K562 (cell line): ENCODE results near the gene ASAH2. TPM values are rescaled to one million over a fixed set of nuclear protein-coding genes. Genes with fewer than 3 reads are reported as not detected.
"Not testable (repeated sequence)": the region's sequence is repeated elsewhere in the genome, so short reads cannot be mapped to it uniquely, and the experiment has no call there.

Source experiments
- ATAC-seq: fragments of 200-7000 bp; cut with Tn5 transposase; 3 replicates; pipeline ENCODE4 v1.9.1; 2020; ENCODE audit warnings: moderate library complexity
- BruUV-seq: library from RNA; stranded (reverse); fragments of 400-500 nt; replicated peaks from 2 replicates; lab custom pipeline; 2021; lab: Mats Ljungman, UMichigan
- CTCF ChIA-PET: fragments of 300-600 bp; formaldehyde crosslinking; extraction: SDS; loops from one replicate; lab custom pipeline; 2021; ENCODE audit warnings: low intra/inter-chr PET ratio; lab: Yijun Ruan, JAX
- POLR2A ChIA-PET: fragments of 300-600, 350-650 bp; sonication (Branson Sonifier 250); formaldehyde crosslinking; extraction: SDS; loops from one replicate; lab custom pipeline; 2021; ENCODE audit warnings: antibody characterized with exemption, inconsistent platforms; lab: Yijun Ruan, JAX
- DNase-seq, 4 experiments: peaks; one replicate each; pipeline versions ENCODE4 v3.0.0 to v3.0.0-alpha.2; 2011 to 2018; ENCODE audit warnings: low spot score in 3 of 4, mixed read lengths in 3 of 4; ENCODE audit errors: extremely low read depth in 1 of 4
- FAIRE-seq: peaks from 2 replicates; lab custom pipeline; 2011; peaks lifted over from hg19 to GRCh38; lab: Jason Lieb, UNC
- H2AFZ ChIP-seq: 2 replicates; pipeline ENCODE4 v1.6.0; 2011; ENCODE audit warnings: low read depth, low read length, control low read depth, inconsistent platforms
- H3K27ac ChIP-seq: fragments of 200-600 bp; 3 replicates; pipeline ENCODE4 v1.8.0; 2011; ENCODE audit warnings: low read depth, mild to moderate bottlenecking, control low read depth, inconsistent platforms, low read length, moderate library complexity, mixed read lengths; ENCODE audit errors: extremely low read depth
- H3K27me3 ChIP-seq, 2 experiments: fragments of 300-600 bp in 1 of 2; 2 replicates in 1 of 2; 3 replicates in 1 of 2; pipeline versions ENCODE4 v1.6.0 to v1.8.0; 2011; ENCODE audit warnings: inconsistent platforms in 2 of 2, low read length in 2 of 2, mild to moderate bottlenecking in 1 of 2, mixed read lengths in 1 of 2, moderate library complexity in 1 of 2; ENCODE audit not compliant: control insufficient read depth in 2 of 2, insufficient read depth in 2 of 2
- H3K36me3 ChIP-seq: fragments of 300-600 bp; 3 replicates; pipeline ENCODE4 v1.8.0; 2011; ENCODE audit warnings: mild to moderate bottlenecking, low read length, inconsistent platforms; ENCODE audit not compliant: control insufficient read depth, insufficient read depth
- H3K4me1 ChIP-seq, 2 experiments: fragments of 200-600 bp in 1 of 2; replicated peaks in 1 of 2; 2 replicates in 1 of 2; 3 replicates in 1 of 2; pipeline versions ENCODE4 v1.5.1 to v1.8.0; 2011; ENCODE audit warnings: inconsistent platforms in 2 of 2, low read length in 2 of 2, mild to moderate bottlenecking in 1 of 2, mixed read lengths in 1 of 2, moderate library complexity in 1 of 2; ENCODE audit not compliant: control insufficient read depth in 2 of 2, insufficient read depth in 2 of 2
- H3K4me2 ChIP-seq: 2 replicates; pipeline ENCODE4 v1.6.1; 2011; ENCODE audit warnings: low read length, control low read depth, inconsistent platforms, mixed read lengths; ENCODE audit not compliant: insufficient read depth
- H3K4me3 ChIP-seq: fragments of 200-600 bp; sonication (generic), shearing (Covaris generic); 2 replicates; pipeline ENCODE4 v1.5.1; 2016; ENCODE audit warnings: control low read depth, inconsistent platforms
- H3K79me2 ChIP-seq: fragments of 200-600 bp; 3 replicates; pipeline ENCODE4 v1.8.0; 2011; ENCODE audit warnings: low read length, inconsistent platforms; ENCODE audit not compliant: control insufficient read depth, insufficient read depth
- H3K9ac ChIP-seq, 2 experiments: 2 replicates each; pipeline versions ENCODE4 v1.6.0 to v1.6.1; 2011; ENCODE audit warnings: low read depth in 2 of 2, low read length in 2 of 2, control low read depth in 1 of 2, inconsistent platforms in 1 of 2, mild to moderate bottlenecking in 1 of 2, mixed read lengths in 1 of 2; ENCODE audit not compliant: insufficient read depth in 1 of 2
- H3K9me1 ChIP-seq: one replicate; pipeline ENCODE4 v1.6.0; 2011; ENCODE audit warnings: inconsistent platforms, mild to moderate bottlenecking, low read length, moderate library complexity; ENCODE audit not compliant: control insufficient read depth, insufficient read depth
- H3K9me3 ChIP-seq: replicated peaks from 2 replicates; pipeline ENCODE4 v1.5.1; 2011; ENCODE audit warnings: low read depth, low read length, inconsistent platforms; ENCODE audit not compliant: control insufficient read depth, insufficient read depth
- H4K20me1 ChIP-seq: replicated peaks from 2 replicates; pipeline ENCODE4 v1.6.1; 2011; ENCODE audit warnings: low read length, inconsistent platforms, mixed read lengths; ENCODE audit not compliant: control insufficient read depth, insufficient read depth
- ARID1B ChIP-seq: fragments of 450-650 bp; IDR thresholded peaks from 2 replicates; pipeline ENCODE4 v1.6.1; 2016; ENCODE audit warnings: antibody characterized with exemption, mild to moderate bottlenecking, inconsistent platforms
- BCOR ChIP-seq: fragments of 450-650 bp; IDR thresholded peaks from 2 replicates; pipeline ENCODE4 v1.6.1; 2016
- CBFA2T3 ChIP-seq: fragments of 450-650 bp; IDR thresholded peaks from 2 replicates; pipeline ENCODE4 v1.6.1; 2017
- CCNT2 ChIP-seq: IDR thresholded peaks from 2 replicates; pipeline ENCODE4 v1.6.1; 2011; ENCODE audit warnings: borderline replicate concordance, low read depth, mild to moderate bottlenecking, moderate library complexity, mixed read lengths, low read length; ENCODE audit not compliant: insufficient read length; ENCODE audit errors: extremely low read depth
- GTF2F1 ChIP-seq: IDR thresholded peaks from 2 replicates; pipeline ENCODE4 v1.6.1; 2011; ENCODE audit warnings: low read depth, low read length, improper control_type of control experiment
- HDAC2 ChIP-seq: fragments of 450-650 bp; IDR thresholded peaks from 2 replicates; pipeline ENCODE4 v1.6.1; 2016; ENCODE audit warnings: mild to moderate bottlenecking
- KDM1A ChIP-seq, 2 experiments: fragments of 450-650 bp; IDR thresholded peaks; 2 replicates each; pipeline ENCODE4 v1.6.1; 2016; ENCODE audit warnings: mild to moderate bottlenecking in 2 of 2
- MECOM ChIP-seq: fragments of 250-450 bp; sonication (Bioruptor Pico); IDR thresholded peaks from 2 replicates; pipeline ENCODE4 v1.8.0; 2022; ENCODE audit warnings: inconsistent platforms
- NFIC ChIP-seq: fragments of 450-650 bp; IDR thresholded peaks from 2 replicates; pipeline ENCODE4 v1.6.1; 2017; ENCODE audit warnings: mild to moderate bottlenecking, inconsistent platforms
- RBM25 ChIP-seq: fragments of 200-400 bp; formaldehyde crosslinking; IDR thresholded peaks from 2 replicates; pipeline ENCODE4 v1.6.1; 2018; ENCODE audit warnings: low read length, low read depth, moderate library complexity; ENCODE audit not compliant: severe bottlenecking
- RFX7 ChIP-seq: fragments of 250-450 bp; sonication (Bioruptor Pico); IDR thresholded peaks from 2 replicates; pipeline ENCODE4 v1.5.1; 2021; ENCODE audit warnings: mild to moderate bottlenecking
- SMAD1 ChIP-seq: fragments of 150-350 bp; IDR thresholded peaks from 2 replicates; pipeline ENCODE4 v1.6.1; 2014; ENCODE audit warnings: low read length, low read depth; ENCODE audit not compliant: partially characterized antibody
- SOX6 ChIP-seq: fragments of 450-650 bp; IDR thresholded peaks from 2 replicates; pipeline ENCODE4 v1.6.1; 2014; ENCODE audit warnings: mild to moderate bottlenecking
- TAL1 ChIP-seq: fragments of 450-650 bp; IDR thresholded peaks from 2 replicates; pipeline ENCODE4 v1.6.1; 2016; ENCODE audit warnings: mild to moderate bottlenecking
- TEAD4 ChIP-seq, 2 experiments: sonication (generic) in 1 of 2; formaldehyde crosslinking in 1 of 2; IDR thresholded peaks; 2 replicates each; pipeline versions ENCODE4 v1.6.1 to v1.8.0; 2012 to 2022; ENCODE audit warnings: borderline replicate concordance in 1 of 2, inconsistent platforms in 1 of 2, low read length in 1 of 2, mild to moderate bottlenecking in 1 of 2, missing genetic modification reagents in 1 of 2
- ZBTB26 ChIP-seq: fragments of 450-650 bp; formaldehyde crosslinking; IDR thresholded peaks from 2 replicates; pipeline ENCODE4 v1.4.0; 2022; ENCODE audit warnings: missing genetic modification characterization
- ZNF146 ChIP-seq: IDR thresholded peaks from one replicate; pipeline ENCODE4 v1.6.1; 2018; ENCODE audit warnings: missing compliant biosample characterization; ENCODE audit not compliant: unreplicated experiment
- WGBS: fragments of 100-300 bp; shearing (Covaris generic); methylation state at CpG from one replicate; pipeline ENCODE4 v1.1.6; 2016; ENCODE audit warnings: low coverage, mixed read lengths; ENCODE audit not compliant: insufficient coverage; ENCODE audit errors: missing lambda C conversion rate; 5-methylcytosine and 5-hydroxymethylcytosine counted together
- in situ Hi-C: fragments of 300-500 bp; cut with MboI; formaldehyde crosslinking; loops from 4 replicates; pipeline ENCODE4 v1.15.0; 2018; ENCODE audit warnings: inconsistent platforms, mixed read lengths
- intact Hi-C: fragments of 100-400 bp; cut with micrococcal nuclease; formaldehyde crosslinking; loops from 2 replicates; pipeline ENCODE4 v1.14.2; 2022
- polyA plus RNA-seq, 8 experiments: library from polyadenylated mRNA; depleted of rRNA in 4 of 8; stranded (reverse) in 5 of 8; unstranded in 3 of 8; fragments of >200 nt; fragmentation: Nextera tagmentation in 2 of 8; fragmentation: Illumina TruSeq in 1 of 8; extraction: Ambion mirVana in 2 of 8; extraction: Trizol in 1 of 8; gene quantifications; 2 replicates each; pipeline versions ENCODE4 v1.2.1 to v1.2.3, GENCODE V29; 2011 to 2014; ENCODE audit warnings: inconsistent platforms in 1 of 8, missing spikeins in 1 of 8
- total RNA-seq, 7 experiments: library from RNA; depleted of rRNA in 6 of 7; stranded (reverse); fragments of >200 nt in 6 of 7; fragmentation: Illumina TruSeq in 2 of 7; extraction: Trizol in 2 of 7; gene quantifications; 2 replicates each; pipeline versions ENCODE4 v1.2.1 to v1.2.3, GENCODE V29; 2011 to 2021; ENCODE audit warnings: low replicate concordance in 1 of 7

Gene ASAH2
- total and polyA plus RNA-seq, 9 of the 15 experiments (the other 6 are each of a cell fraction or from before 2014, with no cell fraction given): 2.5 to 12.0 (median 8.5) TPM

- FAIRE-seq, CTCF ChIA-PET, H4K20me1 ChIP-seq, DNase-seq, H3K9me1 ChIP-seq, H3K9ac ChIP-seq, H3K4me1 ChIP-seq, H3K4me3 ChIP-seq, H2AFZ ChIP-seq, ATAC-seq, H3K79me2 ChIP-seq, H3K9me3 ChIP-seq, H3K27ac ChIP-seq, H3K36me3 ChIP-seq, H3K27me3 ChIP-seq, H3K4me2 ChIP-seq, BruUV-seq: not testable (repeated sequence)
- POLR2A ChIA-PET: interaction anchor here (1.8 kb wide), 1 partner anchor 11 kb away, joined by 7 read pairs; no protein-coding TSS in a partner anchor
- TF ChIP-seq BCOR (peak; percentile 81), RBM25 (peak; percentile 19), ZNF146 (CRISPR knock-in tag) (peak; percentile 97), RFX7 (CRISPR knock-in tag) (0 out of 2 replicates have a peak, but pooled peaks have one; percentile 27), NFIC (0 out of 2 replicates have a peak, but pooled peaks have one; percentile 6), KDM1A (IDR thresholded peaks at IDR 0.05) (peak; percentile 53 to 69; a peak in 1 of 4 replicates)
- 21% methylated on average over 1 of the region's 1 CpG for WGBS
- in situ Hi-C loops: loop anchor here (25.0 kb wide), 1 partner anchor 654 kb away; no protein-coding TSS in a partner anchor
- intact Hi-C loops: loop anchor here (5.0 kb wide), 1 partner anchor 36 kb away; no protein-coding TSS in a partner anchor
Measured at GRCh38 chr10:50241478-50241877, 9.8 kb downstream of the ASAH2 start.

GRCh38 chr10:50234486-50234885 is 16.8 kb downstream of the ASAH2 start:
- FAIRE-seq (no peak), DNase-seq (peak in 2 of 4 experiments; percentile 33 to 51), ATAC-seq (peak; percentile 75)
- Histone ChIP-seq H3K9ac (peak overlapping the region; percentile 0 to 5; a peak in 1 of 4 replicates), H3K4me1 (peaks cover 0 to 6% of the 10 kb centered on the region in 2 experiments; a peak in 2 of 5 replicates), H2AFZ (peak overlapping the region; percentile 18), H3K27me3 (no peaks in the 10 kb centered on the region), H3K27ac (no peak overlapping the region), H3K9me1 (no peaks in the 10 kb centered on the region), H3K4me2 (peak overlapping the region; percentile 48), H4K20me1 (no peaks in the 10 kb centered on the region), H3K79me2 (no peaks in the 10 kb centered on the region), H3K36me3 (no peaks in the 10 kb centered on the region), H3K4me3 (no peak overlapping the region), H3K9me3 (no peaks in the 10 kb centered on the region)
- ChIA-PET CTCF (no interaction called here), POLR2A (interaction anchor here (0.7 to 2.2 kb wide), 6 partner anchors 10 to 21 kb away, joined by 3 to 8 read pairs (median 4); no protein-coding TSS in a partner anchor)
- WGBS: 0% methylated on average over 4 of the region's 4 CpGs
- in situ Hi-C loops (loop anchor here (25.0 kb wide), 1 partner anchor 647 kb away; no protein-coding TSS in a partner anchor), intact Hi-C loops (no loop called here)
- BruUV-seq: no TSS peak
- TF ChIP-seq CCNT2: peak; percentile 48
- TF ChIP-seq SOX6: peak; percentile 89
- 0 out of 2 replicates have a peak, but pooled peaks have one; percentile 9 for TF ChIP-seq MECOM
- TF ChIP-seq HDAC2: 0 out of 2 replicates have a peak, but pooled peaks have one; percentile 27
- TF ChIP-seq ARID1B: peak; percentile 71
- 0 out of 2 replicates have a peak, but pooled peaks have one; percentile 25 for TF ChIP-seq ZBTB26 (CRISPR knock-in tag)
- no peak for TF ChIP-seq GTF2F1
- peak; percentile 38 for TF ChIP-seq SMAD1
- peak; percentile 32; the same call in 1 of the 2 replicates for TF ChIP-seq TAL1
- TF ChIP-seq TEAD4 (IDR thresholded peaks at IDR 0.05; ENCODE audit: low read length): peak; percentile 55; the same call in 1 of the 2 replicates
- no peak for TF ChIP-seq TEAD4 (CRISPR knock-in tag; IDR thresholded peaks at IDR 0.05; ENCODE audit: borderline replicate concordance)
- TF ChIP-seq CBFA2T3: peak; percentile 47; the same call in 1 of the 2 replicates
